SK-N-SH treated with all-trans-retinoic acid at 6 μM for 48 hours (cell line): ENCODE measurements around the gene PRPF19.

Experiments
- ARNTL ChIP-seq: fragments of 450-650 bp; formaldehyde crosslinking; IDR thresholded peaks from 2 replicates; pipeline ENCODE4 v1.5.0; 2020; ENCODE audit warnings: low read depth, mild to moderate bottlenecking, moderate library complexity, borderline replicate concordance
- ISL1 ChIP-seq: fragments of 250-450 bp; sonication (Bioruptor Pico); IDR thresholded peaks from 2 replicates; pipeline ENCODE4 v2.1.2; 2022; ENCODE audit warnings: mild to moderate bottlenecking, moderate library complexity
- OSR1 ChIP-seq: fragments of 250-450 bp; sonication (Bioruptor Pico); IDR thresholded peaks from 2 replicates; pipeline ENCODE4 v1.8.0; 2022; ENCODE audit warnings: moderate library complexity, mild to moderate bottlenecking, inconsistent platforms
- PPARA ChIP-seq: fragments of 250-450 bp; sonication (Bioruptor Pico); IDR thresholded peaks from 2 replicates; pipeline ENCODE4 v1.5.0; 2020; ENCODE audit warnings: mild to moderate bottlenecking, borderline replicate concordance
- ZFP3 ChIP-seq: fragments of 250-450 bp; sonication (Bioruptor Pico); IDR thresholded peaks from 2 replicates; pipeline ENCODE4 v1.5.0; 2020; ENCODE audit warnings: mild to moderate bottlenecking, moderate library complexity
- ZFP30 ChIP-seq: fragments of 450-650 bp; formaldehyde crosslinking; IDR thresholded peaks from 2 replicates; pipeline ENCODE4 v1.5.0; 2022; ENCODE audit warnings: mild to moderate bottlenecking, moderate library complexity

DNA sequence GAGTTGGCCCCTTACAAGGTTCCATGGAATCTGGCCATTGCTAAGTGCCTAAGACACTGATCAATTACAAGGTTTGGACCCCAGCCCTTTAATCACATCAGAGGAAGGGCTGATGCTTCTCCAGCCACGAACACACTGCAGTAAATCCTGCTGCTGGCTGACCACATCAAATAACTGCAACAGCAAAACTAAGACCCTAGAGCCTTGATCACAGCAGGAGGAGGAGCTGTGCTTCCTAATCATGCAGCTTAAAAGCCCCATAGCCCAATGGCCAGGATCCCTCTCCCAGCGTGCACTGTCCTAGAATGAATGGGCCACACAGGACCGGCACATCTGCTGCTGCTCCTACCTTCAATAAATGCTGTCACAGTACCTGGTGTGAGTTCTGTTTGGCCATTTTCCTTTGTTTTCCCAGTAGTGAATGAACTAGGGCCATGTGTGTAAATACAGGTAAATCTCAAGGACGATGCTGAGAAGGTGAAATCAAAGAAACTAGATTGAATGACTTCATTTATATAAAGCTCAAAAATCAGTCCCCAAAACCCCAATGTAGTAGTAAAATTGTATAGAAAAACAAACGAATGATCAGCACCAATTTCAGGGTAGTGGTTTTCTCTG, 26.3 kb downstream of the PRPF19 start:
- TF ChIP-seq ARNTL (CRISPR knock-in tag) (no peak), ZFP3 (CRISPR knock-in tag) (no peak), ZFP30 (CRISPR knock-in tag) (no peak), PPARA (CRISPR knock-in tag) (no peak), OSR1 (CRISPR knock-in tag) (no peak), ISL1 (CRISPR knock-in tag) (no peak)
